Tibial artery (tissue), 4 donors: ENCODE results near the gene VEGFB.

Source experiments
- DNase-seq, 2 donors: peaks; one replicate each; pipeline ENCODE4 v3.0.0-alpha.2; 2019
- H3K27ac ChIP-seq, 2 donors: fragments of 200-600 bp; sonication (generic) in 1 of 2; 1 replicate in 1 of 2; 2 replicates in 1 of 2; pipeline ENCODE4 v1.5.1; 2018 to 2019; ENCODE audit warnings: mild to moderate bottlenecking in 1 of 2
- H3K27me3 ChIP-seq, 2 donors: fragments of 200-600 bp; sonication (generic) in 1 of 2; one replicate each; pipeline versions ENCODE4 v1.5.1 to v1.6.0; 2016 to 2019
- H3K36me3 ChIP-seq, 3 donors: fragments of 200-600 bp; sonication (generic) in 2 of 3; one replicate each; pipeline ENCODE4 v1.5.1; 2016 to 2019; ENCODE audit warnings: mild to moderate bottlenecking in 2 of 3
- H3K4me1 ChIP-seq, 4 donors: fragments of 200-600 bp; sonication (generic) in 2 of 4; 1 replicate in 3 of 4; 2 replicates in 1 of 4; pipeline ENCODE4 v1.5.1; 2016 to 2019
- H3K4me3 ChIP-seq, 2 donors: fragments of 200-600 bp; sonication (generic) in 1 of 2; 1 replicate in 1 of 2; 2 replicates in 1 of 2; pipeline ENCODE4 v1.5.1; 2018 to 2019; ENCODE audit warnings: mild to moderate bottlenecking in 2 of 2
- H3K9me3 ChIP-seq, 3 donors: fragments of 200-600 bp; sonication (generic) in 1 of 3; one replicate each; pipeline ENCODE4 v1.5.1; 2016 to 2019
- intact Hi-C: fragments of 100-400 bp; cut with DNase I; formaldehyde crosslinking; loops from one replicate; pipeline ENCODE4 v1.15.0; 2023; ENCODE audit warnings: low total_unique reads
- TF ChIP-seq, protein P1 (sequence below), 2 experiments: fragments of 200-600 bp in 1 of 2; fragments of 450-650 bp in 1 of 2; IDR thresholded peaks; one replicate each; pipeline ENCODE4 v1.5.1; 2017 to 2019; ENCODE audit warnings: antibody characterized with exemption in 2 of 2, mild to moderate bottlenecking in 1 of 2, moderate library complexity in 1 of 2

Gene VEGFB

DNA sequence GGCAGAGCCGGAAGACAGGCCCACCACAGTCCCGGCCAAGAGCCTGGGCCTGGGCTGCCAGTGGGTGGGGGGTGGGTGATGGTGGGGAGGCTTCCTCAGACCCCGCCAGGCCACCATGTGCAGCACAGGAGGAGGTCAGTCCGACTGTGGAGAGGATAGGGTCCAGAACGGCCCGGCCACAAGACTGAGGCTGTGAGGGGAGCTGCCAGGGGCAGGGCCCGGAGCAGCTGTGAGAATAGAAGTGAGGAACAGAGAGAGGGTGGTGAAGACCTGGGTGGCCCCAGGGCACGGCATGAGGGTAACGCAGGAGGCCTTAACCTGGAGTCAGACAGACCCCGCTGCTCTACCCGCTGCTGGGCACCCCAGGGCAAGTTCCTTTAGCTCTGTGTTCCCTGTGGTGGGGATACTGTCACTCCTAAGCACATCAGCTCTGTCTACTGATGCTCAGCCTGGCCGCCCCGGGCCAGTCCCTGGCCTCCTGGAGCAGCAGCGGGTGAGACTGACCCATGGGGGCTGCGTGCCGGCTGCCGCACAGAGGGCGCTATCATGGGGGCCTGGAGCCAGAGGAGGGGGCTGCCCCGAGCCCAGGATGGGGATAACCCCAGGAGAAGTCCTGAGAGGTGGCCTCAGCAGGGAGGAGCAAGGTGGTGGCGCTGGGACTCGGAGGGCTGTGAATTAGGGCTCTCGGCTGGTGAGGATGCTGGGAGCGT lies 26.1 kb upstream of the VEGFB start:
- peaks cover 10 to 63% (median 20%) of the 10 kb centered on the region in 3 donors for H3K36me3 ChIP-seq
- peaks cover 0 to 8% (median 2%) of the 10 kb centered on the region in 4 donors for H3K4me1 ChIP-seq
- intact Hi-C loops, result loop anchor here (5.0 kb wide), 1 partner anchor 59 kb away; no protein-coding TSS in a partner anchor
- DNase-seq, result no peak
- no peaks in the 10 kb centered on the region for H3K27me3 ChIP-seq
- H3K9me3 ChIP-seq, result no peaks in the 10 kb centered on the region
- H3K27ac ChIP-seq, result peak overlapping the region; percentile 33 to 52
- TF ChIP-seq, protein P1, sequence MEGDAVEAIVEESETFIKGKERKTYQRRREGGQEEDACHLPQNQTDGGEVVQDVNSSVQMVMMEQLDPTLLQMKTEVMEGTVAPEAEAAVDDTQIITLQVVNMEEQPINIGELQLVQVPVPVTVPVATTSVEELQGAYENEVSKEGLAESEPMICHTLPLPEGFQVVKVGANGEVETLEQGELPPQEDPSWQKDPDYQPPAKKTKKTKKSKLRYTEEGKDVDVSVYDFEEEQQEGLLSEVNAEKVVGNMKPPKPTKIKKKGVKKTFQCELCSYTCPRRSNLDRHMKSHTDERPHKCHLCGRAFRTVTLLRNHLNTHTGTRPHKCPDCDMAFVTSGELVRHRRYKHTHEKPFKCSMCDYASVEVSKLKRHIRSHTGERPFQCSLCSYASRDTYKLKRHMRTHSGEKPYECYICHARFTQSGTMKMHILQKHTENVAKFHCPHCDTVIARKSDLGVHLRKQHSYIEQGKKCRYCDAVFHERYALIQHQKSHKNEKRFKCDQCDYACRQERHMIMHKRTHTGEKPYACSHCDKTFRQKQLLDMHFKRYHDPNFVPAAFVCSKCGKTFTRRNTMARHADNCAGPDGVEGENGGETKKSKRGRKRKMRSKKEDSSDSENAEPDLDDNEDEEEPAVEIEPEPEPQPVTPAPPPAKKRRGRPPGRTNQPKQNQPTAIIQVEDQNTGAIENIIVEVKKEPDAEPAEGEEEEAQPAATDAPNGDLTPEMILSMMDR (IDR thresholded peaks at IDR 0.05), result no peak
- peak overlapping the region; percentile 36 to 46 for H3K4me3 ChIP-seq

DNA sequence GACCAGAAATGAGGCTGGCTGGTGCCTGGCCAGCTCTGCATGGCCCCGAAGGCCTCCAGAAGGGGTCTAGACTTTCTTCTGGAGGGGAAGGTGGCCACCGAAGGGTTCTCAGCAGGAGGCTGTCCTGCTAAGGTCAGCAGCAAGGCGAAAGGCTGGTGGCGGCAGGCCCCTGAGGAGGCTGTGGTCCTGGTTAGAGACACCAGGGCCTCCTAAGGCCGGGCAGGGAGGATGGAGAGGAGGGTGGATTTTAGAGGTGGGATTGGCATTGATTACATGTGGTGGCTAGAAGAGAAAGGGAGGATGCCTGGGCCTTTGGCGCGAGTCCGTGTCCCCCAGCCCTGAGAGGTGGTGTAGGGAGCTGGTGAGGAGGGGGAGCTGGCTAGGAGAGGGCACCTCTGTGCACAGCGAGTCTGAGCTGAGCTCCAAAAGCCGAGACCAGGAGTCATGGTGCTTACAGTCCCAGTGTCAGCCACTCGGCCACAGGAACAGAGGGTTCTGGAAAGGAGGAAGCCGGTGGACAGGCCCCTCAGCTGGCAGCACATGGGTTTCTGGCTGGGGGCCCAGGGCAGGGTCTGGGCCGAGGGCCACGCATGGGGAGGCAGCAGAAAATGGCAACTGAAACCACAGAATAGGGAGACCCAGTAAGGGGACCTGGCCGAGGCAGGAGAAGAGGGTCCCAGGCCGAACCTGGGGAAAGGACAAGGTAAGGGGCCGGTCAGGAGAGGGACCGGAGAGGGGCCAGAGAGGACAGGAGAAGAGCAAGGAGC lies 25.4 kb upstream of the VEGFB start:
- Histone ChIP-seq H3K9me3 (no peaks in the 10 kb centered on the region), H3K4me3 (no peak overlapping the region), H3K27ac (no peak overlapping the region), H3K27me3 (no peaks in the 10 kb centered on the region), H3K4me1 (peaks cover 0 to 8% (median 2%) of the 10 kb centered on the region in 4 donors), H3K36me3 (peaks cover 3 to 56% (median 13%) of the 10 kb centered on the region in 3 donors)
- intact Hi-C loops, result loop anchor here (5.0 kb wide), 1 partner anchor 58 kb away; no protein-coding TSS in a partner anchor
- no peak for DNase-seq
- TF ChIP-seq, protein P1 (IDR thresholded peaks at IDR 0.05), result no peak

DNA sequence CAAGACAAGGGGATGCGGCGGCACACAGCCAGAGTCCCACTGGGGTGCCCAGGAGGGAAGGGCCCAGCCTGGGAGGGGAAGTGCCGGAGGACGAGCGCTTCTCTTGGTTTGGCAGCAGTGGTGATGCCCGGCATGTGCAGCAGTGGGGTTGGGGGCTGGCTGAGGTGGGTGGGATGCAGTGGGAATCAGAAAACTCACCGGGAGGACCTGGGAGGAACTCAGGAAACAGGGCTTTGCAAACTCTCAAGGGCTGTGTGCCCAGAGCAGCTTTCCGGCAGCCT lies 24.9 kb upstream of the VEGFB start:
- Histone ChIP-seq H3K4me1 (peaks cover 0 to 4% (median 0%) of the 10 kb centered on the region in 4 donors), H3K4me3 (no peak overlapping the region), H3K36me3 (peaks cover 0 to 51% (median 9%) of the 10 kb centered on the region in 3 donors), H3K27ac (no peak overlapping the region), H3K27me3 (no peaks in the 10 kb centered on the region), H3K9me3 (no peaks in the 10 kb centered on the region)
- TF ChIP-seq, protein P1 (IDR thresholded peaks at IDR 0.05), result no peak
- intact Hi-C loops, result loop anchor here (5.0 kb wide), 1 partner anchor 58 kb away; no protein-coding TSS in a partner anchor
- peak in 1 of 2 donors; percentile 21 for DNase-seq

DNA sequence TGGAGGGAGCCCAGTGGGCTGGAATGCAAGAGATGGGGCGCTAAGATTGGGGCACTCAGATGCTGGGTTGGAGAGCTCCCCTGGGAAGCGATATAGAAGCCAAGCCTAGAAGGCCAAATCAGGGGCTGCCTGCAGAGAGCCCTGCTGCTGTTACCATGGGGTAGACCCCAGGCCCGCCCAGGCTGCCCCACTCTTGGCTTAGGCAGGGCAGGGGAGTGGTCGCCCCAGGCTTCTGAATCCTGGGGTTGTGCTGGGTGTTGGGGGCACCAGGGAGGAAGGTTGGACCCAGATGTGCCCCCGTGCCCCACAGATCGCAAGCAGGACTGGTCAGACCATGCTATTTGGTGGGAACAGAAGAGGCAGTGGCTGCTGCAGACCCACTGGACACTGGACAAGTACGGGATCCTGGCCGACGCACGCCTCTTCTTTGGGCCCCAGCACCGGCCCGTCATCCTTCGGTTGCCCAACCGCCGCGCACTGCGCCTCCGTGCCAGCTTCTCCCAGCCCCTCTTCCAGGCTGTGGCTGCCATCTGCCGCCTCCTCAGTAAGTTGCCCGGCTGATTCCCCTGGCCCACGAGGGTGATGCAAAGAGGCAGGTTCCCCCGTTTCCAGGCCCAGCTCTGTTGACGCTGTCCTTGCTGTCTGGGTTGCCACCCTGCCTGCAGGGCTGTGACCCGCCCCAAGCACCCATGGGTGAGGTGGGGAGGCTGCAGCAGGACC lies 23.9 kb upstream of the VEGFB start:
- no peaks in the 10 kb centered on the region for H3K9me3 ChIP-seq
- no peak for DNase-seq
- intact Hi-C loops, result no loop called here
- peaks cover 0 to 45% (median 7%) of the 10 kb centered on the region in 3 donors for H3K36me3 ChIP-seq
- no peak overlapping the region for H3K4me3 ChIP-seq
- TF ChIP-seq, protein P1 (IDR thresholded peaks at IDR 0.05), result no peak
- H3K4me1 ChIP-seq, result no peaks in the 10 kb centered on the region
- no peak overlapping the region for H3K27ac ChIP-seq
- H3K27me3 ChIP-seq, result no peaks in the 10 kb centered on the region

DNA sequence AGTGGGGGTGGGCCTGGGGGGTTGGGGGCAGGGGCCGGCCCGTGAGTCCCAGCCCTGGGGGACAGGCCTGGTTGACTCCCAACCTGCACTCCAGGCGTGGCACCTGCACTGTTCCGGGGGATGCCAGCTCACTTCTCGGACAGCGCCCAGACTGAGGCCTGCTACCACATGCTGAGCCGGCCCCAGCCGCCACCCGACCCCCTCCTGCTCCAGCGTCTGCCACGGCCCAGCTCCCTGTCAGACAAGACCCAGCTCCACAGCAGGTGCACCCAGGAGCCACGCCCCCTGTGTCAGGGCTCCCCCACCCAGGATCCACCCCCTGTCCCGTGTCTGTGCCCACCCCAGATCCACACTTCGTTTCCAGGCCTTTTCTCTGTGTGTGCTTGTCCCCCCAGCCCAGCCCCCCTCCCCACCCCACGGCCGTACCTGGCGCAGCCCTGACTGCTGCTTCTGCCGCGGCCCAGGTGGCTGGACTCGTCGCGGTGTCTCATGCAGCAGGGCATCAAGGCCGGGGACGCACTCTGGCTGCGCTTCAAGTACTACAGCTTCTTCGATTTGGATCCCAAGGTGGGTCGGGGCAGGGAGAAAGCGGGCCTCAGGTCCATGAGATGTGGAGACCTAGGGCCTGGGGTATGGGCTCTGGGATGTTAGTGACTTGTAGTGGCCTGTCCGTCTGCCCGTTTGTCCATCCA lies 23.1 kb upstream of the VEGFB start:
- Histone ChIP-seq H3K4me1 (no peaks in the 10 kb centered on the region), H3K36me3 (peaks cover 0 to 38% (median 0%) of the 10 kb centered on the region in 3 donors), H3K9me3 (no peaks in the 10 kb centered on the region), H3K27me3 (no peaks in the 10 kb centered on the region), H3K4me3 (no peak overlapping the region), H3K27ac (no peak overlapping the region)
- intact Hi-C loops, result no loop called here
- TF ChIP-seq, protein P1 (IDR thresholded peaks at IDR 0.05), result no peak
- no peak for DNase-seq
